ENCODE measurements around the gene UPF3B. TPM values are rescaled to one million over a fixed set of nuclear protein-coding genes. Genes with fewer than 3 reads are reported as not detected.

Gene UPF3B
- total and polyA plus RNA-seq, 2 donors (not counting 3 experiments of a cell fraction or from before 2014, with no cell fraction given): 3.7 to 11.9 TPM

GRCh38 chrX:119828446-119828845 lies 24.3 kb downstream of the UPF3B start:
- Histone ChIP-seq H2AFZ (ENCODE audit: low read depth, low read length) (no peak overlapping the region), H3K9me1 (replicated peaks; ENCODE audit: control insufficient read depth, extremely low read depth, insufficient read depth, low read length) (no peaks in the 10 kb centered on the region), H3K9ac (replicated peaks; ENCODE audit: extremely low read depth, insufficient read depth, low read length) (no peak overlapping the region), H3K4me3 (replicated peaks in 1 of 3; ENCODE audit: insufficient read depth in 1 of 3, low read depth in 1 of 3, low read length in 3 of 3) (no peak overlapping the region), H3K4me2 (ENCODE audit: insufficient read depth, low read length) (no peak overlapping the region), H3K27me3 (ENCODE audit: control insufficient read depth in 2 of 2, insufficient read depth in 2 of 2, low read length in 2 of 2) (no peaks in the 10 kb centered on the region), H3K9me3 (replicated peaks; ENCODE audit: control insufficient read depth, insufficient read depth, low read length) (no peaks in the 10 kb centered on the region), H3K4me1 (ENCODE audit: control insufficient read depth, extremely low read depth, insufficient read depth, low read length) (peaks cover 4% of the 10 kb centered on the region), H3K27ac (ENCODE audit: insufficient read depth, low read depth, low read length) (no peak overlapping the region), H3K36me3 (ENCODE audit: control insufficient read depth in 2 of 2, extremely low read depth in 1 of 2, insufficient read depth in 2 of 2, low read length in 2 of 2) (no peaks in the 10 kb centered on the region), H4K20me1 (replicated peaks; ENCODE audit: control insufficient read depth, extremely low read depth, insufficient read depth, low read length) (no peaks in the 10 kb centered on the region), H3K79me2 (ENCODE audit: control insufficient read depth, insufficient read depth, low read length) (no peaks in the 10 kb centered on the region)
- FAIRE-seq (no peak), DNase-seq (ENCODE audit: low read depth, low spot score) (no peak)
- ChIA-PET POLR2A (no interaction called here), CTCF (no interaction called here)
- intact Hi-C loops (cut with micrococcal nuclease): loop anchor here (5.0 kb wide), 1 partner anchor 36 kb away; the partner anchor contains the start of gene RPL39
- TF ChIP-seq POLR2AphosphoS5 (IDR thresholded peaks at IDR 0.05; ENCODE audit: insufficient read depth, low read depth, low read length) (no peak), POLR2A (IDR thresholded peaks at IDR 0.05; ENCODE audit: low read depth, low read length) (no peak), JUN (IDR thresholded peaks at IDR 0.05; ENCODE audit: borderline replicate concordance, insufficient read depth, insufficient read length, low read depth) (no peak), MYC (IDR thresholded peaks at IDR 0.05; ENCODE audit: low read depth, low read length) (no peak), CTCF (IDR thresholded peaks at IDR 0.05; ENCODE audit: extremely low read depth in 1 of 2, insufficient read depth in 1 of 2, low read depth in 1 of 2, low read length in 2 of 2) (no peak), FOS (IDR thresholded peaks at IDR 0.05; ENCODE audit: borderline replicate concordance, insufficient read depth, low read length) (no peak), EZH2 (IDR thresholded peaks at IDR 0.05; ENCODE audit: borderline replicate concordance, low read depth, low read length, severe bottlenecking) (no peak), GATA2 (IDR thresholded peaks at IDR 0.05; ENCODE audit: insufficient read depth, insufficient read length, low read depth, low read length) (no peak)
- TF ChIP-seq, protein P1, sequence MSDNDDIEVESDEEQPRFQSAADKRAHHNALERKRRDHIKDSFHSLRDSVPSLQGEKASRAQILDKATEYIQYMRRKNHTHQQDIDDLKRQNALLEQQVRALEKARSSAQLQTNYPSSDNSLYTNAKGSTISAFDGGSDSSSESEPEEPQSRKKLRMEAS (IDR thresholded peaks at IDR 0.05; ENCODE audit: insufficient read depth, insufficient read length): no peak
- BruUV-seq (replicated peaks): no TSS peak
- dilution Hi-C loops (cut with MboI; ENCODE audit: extremely low pct_ligation_motif_present, low sequenced_read_pairs): no loop called here

Data from endothelial cell of umbilical vein (primary cell).